HG03103 (cell line): ENCODE data around the gene CPXM2.

Source experiments
- ATAC-seq: cut with Tn5 transposase; IDR thresholded peaks from one replicate; pipeline ENCODE4 v1.9.1; 2021; ENCODE audit warnings: low read depth; ENCODE audit not compliant: unreplicated experiment

The CPXM2 gene

GRCh38 chr10:123906296-123906695 lies 14.7 kb upstream of the CPXM2 start:
- ATAC-seq = no peak

DNA sequence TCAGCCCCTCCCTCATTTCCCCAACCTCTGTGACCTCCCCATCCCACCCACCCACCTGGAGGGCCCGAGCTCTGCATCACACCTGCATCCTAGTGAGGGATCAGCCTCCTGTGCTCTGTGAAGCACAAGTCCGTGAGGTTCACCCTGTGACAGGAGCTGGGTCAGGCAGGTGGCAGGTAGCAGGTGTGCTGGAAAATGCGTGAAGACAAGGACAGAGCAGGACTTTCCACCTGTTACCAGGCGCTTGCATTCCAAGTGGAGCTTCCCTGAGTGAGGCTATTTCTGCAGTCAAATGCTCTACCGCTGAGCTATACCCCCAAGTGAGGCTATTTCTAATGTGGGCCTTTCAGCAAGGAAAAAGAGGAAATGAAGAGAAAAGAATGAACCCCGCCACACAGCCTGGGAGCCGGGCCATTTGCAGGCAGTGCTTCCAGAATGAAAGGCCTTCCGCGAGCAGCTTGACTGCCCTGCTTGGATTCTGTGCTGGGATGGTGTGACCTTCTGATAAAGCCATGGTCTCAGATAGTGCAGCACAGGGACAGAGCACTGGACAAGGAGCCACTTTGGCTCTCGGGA lies 13.3 kb upstream of the CPXM2 start:
- no peak for ATAC-seq

DNA sequence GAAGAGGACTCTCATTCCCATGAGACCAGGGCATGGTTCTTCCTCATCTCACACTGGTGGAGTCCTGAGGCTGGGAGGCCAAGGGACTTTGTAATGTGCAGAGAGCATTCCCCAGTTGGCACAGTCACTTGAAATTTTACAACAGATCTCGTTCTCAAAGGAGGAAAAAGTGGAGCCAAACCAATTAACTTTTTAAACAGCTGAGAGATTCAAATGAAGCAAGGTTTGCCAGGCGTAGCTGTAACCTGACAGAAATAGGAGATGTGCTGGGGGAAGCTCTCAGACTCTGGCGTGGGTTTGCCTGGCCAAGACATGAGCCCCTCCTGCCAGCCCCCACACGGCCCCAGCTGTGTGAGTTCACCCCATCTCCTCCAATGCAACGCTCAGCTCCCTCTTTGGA lies 12.0 kb upstream of the CPXM2 start:
- no peak for ATAC-seq

GRCh38 chr10:123901621-123902020 lies 10.0 kb upstream of the CPXM2 start:
- ATAC-seq = no peak

DNA sequence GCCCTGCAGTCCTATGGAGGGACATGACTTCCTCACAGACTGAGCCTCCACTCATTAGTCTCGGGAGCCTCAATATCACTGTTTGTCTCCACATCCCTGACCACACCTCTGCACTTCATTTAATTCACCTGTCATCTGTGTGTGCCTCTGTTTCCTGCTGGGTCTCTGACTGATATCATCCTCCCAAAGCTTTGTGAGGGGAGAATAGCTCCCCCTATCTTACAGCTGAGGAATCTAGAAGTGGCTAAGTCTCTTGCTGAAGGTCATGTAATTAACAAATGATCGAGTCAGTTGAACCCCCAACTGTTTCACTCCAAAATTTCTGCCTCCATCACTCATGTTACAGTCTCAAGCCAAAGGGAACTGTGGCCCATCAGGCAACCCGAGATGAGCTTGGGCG lies 5.5 kb upstream of the CPXM2 start:
- ATAC-seq = no peak

DNA sequence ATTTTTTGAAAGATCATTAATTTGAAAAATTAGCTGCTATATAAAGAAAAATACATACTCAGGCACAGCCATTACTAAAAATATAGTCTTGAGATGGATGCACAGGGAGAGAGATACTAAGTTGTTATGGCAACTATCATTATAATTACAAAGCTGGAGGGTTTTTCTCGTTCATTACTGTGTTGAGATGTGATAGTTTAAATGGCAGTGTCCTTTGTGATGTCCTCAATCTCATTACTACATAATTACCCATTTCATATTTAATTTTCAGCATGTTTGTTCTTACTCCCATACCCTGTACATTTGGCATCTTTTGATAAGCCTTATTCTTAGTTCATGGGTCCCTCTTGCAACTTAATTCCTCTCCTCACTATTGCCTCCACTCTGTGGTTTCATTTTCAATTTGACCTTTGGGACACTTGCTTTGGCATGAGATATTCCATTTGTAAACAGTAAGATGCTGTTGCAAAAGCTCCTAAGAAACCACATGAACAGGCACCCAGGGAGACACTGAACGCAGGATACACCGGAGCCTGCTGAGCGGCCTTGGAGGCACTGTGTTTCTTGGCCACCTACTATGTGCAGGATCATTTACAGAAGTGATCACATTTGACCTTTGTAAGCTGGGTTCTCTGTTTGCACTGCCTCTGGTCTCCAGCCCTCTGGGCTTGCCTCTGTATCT lies 4.8 kb upstream of the CPXM2 start:
- no peak for ATAC-seq

GRCh38 chr10:123893651-123894050 lies 2.0 kb upstream of the CPXM2 start:
- ATAC-seq = no peak

- ATAC-seq = no peak
Observed at GRCh38 chr10:123890756-123891143, 857 bp downstream of the CPXM2 start.

DNA sequence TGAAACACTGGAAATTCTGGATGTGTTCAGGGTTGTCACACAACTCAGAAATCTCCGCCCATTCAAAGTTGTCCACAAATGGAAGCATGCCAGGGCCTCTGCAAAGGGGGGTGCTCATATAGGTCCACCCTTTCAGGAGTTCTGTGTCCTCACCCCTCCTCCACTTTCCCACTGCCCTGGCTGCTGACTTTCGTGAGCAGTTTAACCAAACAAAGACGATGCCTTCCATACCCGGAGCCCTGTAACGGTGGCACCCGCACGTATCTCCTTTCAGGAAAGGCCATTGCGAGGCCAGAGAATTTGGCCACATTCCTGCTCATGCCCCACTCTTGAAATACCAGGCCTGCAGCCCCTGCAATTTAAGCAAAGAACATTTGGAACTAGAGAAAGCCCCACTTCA lies 1.4 kb downstream of the CPXM2 start:
- ATAC-seq = no peak

DNA sequence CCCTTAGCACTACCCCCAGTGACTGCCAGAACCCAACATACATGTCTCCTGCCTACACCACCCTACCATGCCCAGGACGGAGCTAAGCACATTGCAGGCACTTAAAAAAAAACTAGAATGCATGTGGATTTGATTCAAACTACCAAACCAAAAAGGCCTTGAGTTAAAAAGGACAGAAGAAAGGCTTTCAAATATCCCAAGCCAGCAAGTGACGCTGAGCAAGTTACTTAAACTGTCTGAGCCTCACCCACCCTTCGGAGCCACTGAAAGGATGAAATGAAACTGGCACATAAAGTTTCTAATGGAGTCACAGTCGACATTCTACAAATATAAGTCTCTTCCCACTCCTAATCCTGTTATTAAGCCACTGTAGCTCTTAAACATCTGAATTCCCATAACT lies 1.8 kb downstream of the CPXM2 start:
- ATAC-seq = no peak

GRCh38 chr10:123888751-123889150 lies 2.9 kb downstream of the CPXM2 start:
- no peak for ATAC-seq

GRCh38 chr10:123888256-123888655 lies 3.4 kb downstream of the CPXM2 start:
- ATAC-seq = no peak

GRCh38 chr10:123886292-123886691 lies 5.3 kb downstream of the CPXM2 start:
- ATAC-seq = no peak

- no peak for ATAC-seq
Observed at GRCh38 chr10:123885406-123886170, 6.0 kb downstream of the CPXM2 start.

- no peak for ATAC-seq
Observed at GRCh38 chr10:123884907-123885381, 6.7 kb downstream of the CPXM2 start.

- no peak for ATAC-seq
Observed at GRCh38 chr10:123884351-123884906, 7.2 kb downstream of the CPXM2 start.

DNA sequence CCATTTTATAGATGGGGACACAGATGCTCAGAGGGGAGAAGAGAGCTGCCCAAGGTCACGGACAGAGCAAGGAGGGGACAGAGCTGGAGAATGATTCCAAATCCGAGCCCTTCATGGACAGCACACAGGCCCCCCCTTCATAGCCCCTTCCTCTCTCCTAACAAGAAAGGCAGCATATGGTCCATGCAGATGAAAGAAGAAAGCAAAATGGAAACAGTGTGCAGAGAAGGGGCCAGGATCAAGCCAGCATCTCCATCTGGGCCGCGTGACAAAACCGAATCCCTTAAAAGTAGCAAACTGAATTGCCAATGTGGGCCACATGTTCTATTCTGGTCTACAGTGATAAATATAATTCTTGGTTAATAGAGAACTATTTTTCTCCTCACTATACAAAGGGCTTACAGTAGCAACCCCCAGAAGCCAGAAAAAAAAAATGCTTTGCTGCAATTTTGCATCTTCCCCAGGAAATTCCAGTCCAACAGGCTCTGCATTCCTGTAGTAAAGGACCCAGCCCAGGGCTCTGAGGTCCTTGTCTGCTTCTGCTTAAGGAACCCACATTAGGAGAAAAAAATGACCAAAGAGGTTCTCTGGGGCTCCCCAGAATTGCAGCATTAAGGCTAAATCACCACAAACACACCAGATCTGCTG lies 7.8 kb downstream of the CPXM2 start:
- ATAC-seq = no peak

DNA sequence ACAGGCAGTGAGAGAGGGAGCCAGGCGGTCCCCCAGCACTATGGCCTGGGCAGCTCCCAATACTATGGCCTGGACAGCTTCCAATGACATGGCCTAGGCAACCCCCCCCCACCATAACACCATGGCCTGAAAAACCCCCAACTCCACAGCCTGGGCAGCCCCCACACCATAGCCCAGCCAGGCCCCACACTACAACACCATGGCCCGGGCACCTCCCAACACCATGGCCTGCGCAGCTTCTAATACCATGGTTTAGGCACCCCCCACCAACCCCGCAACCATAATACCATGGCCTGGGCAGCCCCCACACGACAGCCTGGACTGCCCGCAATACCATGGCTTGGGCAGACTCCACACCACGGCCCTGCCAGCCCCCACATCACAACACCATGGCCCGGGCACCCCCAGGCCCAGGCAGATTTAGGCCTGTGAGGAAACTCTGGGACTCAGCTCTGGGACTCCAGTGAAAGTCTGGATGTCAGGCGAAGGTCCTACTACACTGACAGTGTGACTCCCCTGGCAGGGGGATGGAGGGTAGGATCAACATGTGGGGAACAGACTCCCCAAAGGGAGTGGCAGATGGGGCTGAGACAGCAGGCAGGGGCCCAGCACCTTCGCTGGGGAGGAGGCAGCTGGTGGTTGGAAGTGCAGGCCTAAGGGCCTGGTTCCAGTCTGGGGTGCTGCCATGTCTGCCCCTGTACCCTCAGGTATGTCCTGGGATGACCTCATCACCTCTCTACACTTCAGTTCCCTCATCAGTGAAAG lies 8.7 kb downstream of the CPXM2 start:
- ATAC-seq = no peak

DNA sequence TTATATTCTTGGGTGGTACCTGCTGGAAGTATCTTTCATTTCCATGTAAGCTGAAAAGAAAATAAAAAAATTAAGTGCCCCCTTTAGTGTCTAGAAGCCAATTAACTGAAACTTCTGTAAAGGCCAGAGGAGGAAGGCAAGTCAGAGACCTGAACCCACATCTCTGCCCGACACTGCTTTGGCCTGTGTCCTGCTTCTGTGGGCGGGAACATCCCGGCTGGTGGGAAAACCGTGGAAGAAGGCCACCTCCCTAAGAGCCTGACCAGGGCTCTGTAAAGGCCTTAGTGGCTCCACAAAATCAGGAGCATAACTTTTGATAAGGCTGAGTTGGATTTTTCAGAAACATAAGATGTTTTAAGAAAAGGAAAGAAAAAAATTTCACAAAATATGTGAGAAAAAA lies 9.4 kb downstream of the CPXM2 start:
- ATAC-seq = no peak

DNA sequence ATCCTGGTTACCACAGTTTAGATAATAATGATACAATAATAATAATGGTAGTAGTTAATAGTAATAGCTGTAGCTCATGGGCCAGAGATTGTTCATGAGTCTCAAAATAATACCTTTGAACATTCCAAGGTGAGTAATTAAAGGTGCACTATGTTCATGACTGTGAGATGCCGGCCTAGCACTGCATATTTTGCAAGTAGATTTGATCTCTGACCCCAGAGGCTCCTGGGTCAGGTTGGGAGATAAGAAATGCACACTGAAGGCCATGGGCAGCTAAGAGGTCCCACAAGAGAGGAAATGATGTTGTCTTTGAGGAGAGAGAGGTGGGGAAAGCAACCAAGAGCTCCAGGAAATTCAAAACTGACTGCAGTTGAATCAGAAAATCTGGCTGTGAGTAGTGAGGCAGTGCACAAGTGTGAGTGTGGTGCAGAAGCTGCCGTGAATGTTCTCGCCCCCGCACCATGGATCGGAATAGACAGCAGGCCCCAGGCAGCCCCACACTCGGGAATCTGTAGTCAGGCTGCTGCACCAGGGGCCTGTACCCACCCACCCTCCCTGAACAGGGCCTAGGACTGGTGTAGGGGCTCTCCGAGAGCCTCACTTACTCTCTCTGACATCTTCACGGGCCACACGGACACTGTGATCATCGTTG lies 11.9 kb downstream of the CPXM2 start:
- no peak for ATAC-seq
